SU-DHL-6 (cell line): ENCODE measurements around the gene CHCHD5.

ENCODE experiments used
- H2AFZ ChIP-seq: fragments of 200-600 bp; sonication (generic); 2 replicates; pipeline ENCODE4 v1.6.1; 2014; ENCODE audit warnings: low read depth, mild to moderate bottlenecking, moderate library complexity, mixed read lengths, antibody characterized with exemption, low read length; ENCODE audit not compliant: severe bottlenecking
- H3F3A ChIP-seq: fragments of 200-600 bp; shearing (Covaris generic); 2 replicates; pipeline ENCODE4 v1.6.0; 2016; ENCODE audit warnings: antibody characterized with exemption, mild to moderate bottlenecking; ENCODE audit not compliant: insufficient read depth
- H3K27ac ChIP-seq: fragments of 200-600 bp; sonication (generic); 2 replicates; pipeline ENCODE4 v1.5.1; 2016; ENCODE audit warnings: low read depth, mild to moderate bottlenecking, low read length, moderate library complexity, mixed read lengths
- H3K27me3 ChIP-seq: fragments of 200-600 bp; sonication (generic), shearing (Covaris generic); 2 replicates; pipeline ENCODE4 v1.6.0; 2014; ENCODE audit warnings: mild to moderate bottlenecking, low read length
- H3K36me3 ChIP-seq: fragments of 200-600 bp; sonication (generic); 2 replicates; pipeline ENCODE4 v1.6.1; 2014; ENCODE audit warnings: mild to moderate bottlenecking, low read length, mixed read lengths
- H3K4me2 ChIP-seq: fragments of 300-600, 200-600 bp; shearing (Covaris generic), sonication (generic); 2 replicates; pipeline ENCODE4 v1.6.0; 2014; ENCODE audit warnings: low read length, low read depth, mild to moderate bottlenecking; ENCODE audit not compliant: poor library complexity, severe bottlenecking
- H3K4me3 ChIP-seq: fragments of 200-600 bp; sonication (generic); 2 replicates; pipeline ENCODE4 v1.5.1; 2014; ENCODE audit warnings: antibody characterized with exemption, low read length, mild to moderate bottlenecking, mixed read lengths; ENCODE audit not compliant: insufficient read depth, poor library complexity, severe bottlenecking
- H3K79me2 ChIP-seq: fragments of 200-600 bp; sonication (generic); 2 replicates; pipeline ENCODE4 v1.6.1; 2014; ENCODE audit warnings: mild to moderate bottlenecking, low read length, moderate library complexity; ENCODE audit not compliant: insufficient read depth
- H3K9ac ChIP-seq: fragments of 200-600 bp; sonication (generic); 2 replicates; pipeline ENCODE4 v1.7.0; 2014; ENCODE audit warnings: mild to moderate bottlenecking, low read length
- H3K9me2 ChIP-seq: fragments of 200-600 bp; sonication (generic); replicated peaks from 2 replicates; pipeline ENCODE4 v1.6.1; 2014; ENCODE audit warnings: low read length; ENCODE audit not compliant: insufficient read depth
- H3K9me3 ChIP-seq: fragments of 200-600 bp; sonication (generic); 2 replicates; pipeline ENCODE4 v1.6.1; 2014; ENCODE audit warnings: low read length, mixed read lengths; ENCODE audit not compliant: insufficient read depth
- H4K20me1 ChIP-seq: fragments of 200-600 bp; sonication (generic); 2 replicates; pipeline ENCODE4 v1.6.1; 2014; ENCODE audit warnings: low read depth, mild to moderate bottlenecking, antibody characterized with exemption, low read length, moderate library complexity, mixed read lengths
- CTCF ChIP-seq: fragments of 200-600 bp; sonication (generic); IDR thresholded peaks from one replicate; pipeline ENCODE4 v1.5.1; 2017; ENCODE audit warnings: antibody characterized with exemption, mild to moderate bottlenecking, low read length, moderate library complexity; ENCODE audit not compliant: insufficient read depth, poor library complexity, severe bottlenecking
- EZH2phosphoT487 ChIP-seq: fragments of 200-600 bp; sonication (generic), shearing (Covaris generic); conservative IDR thresholded peaks from 2 replicates; pipeline ENCODE4 v1.6.1; 2018; ENCODE audit warnings: mild to moderate bottlenecking, antibody characterized with exemption, low read length, moderate library complexity, mixed read lengths

The CHCHD5 gene

GRCh38 chr2:112597537-112598322 is 13.3 kb downstream of the CHCHD5 start:
- no peaks in the 10 kb centered on the region for H3K9me3 ChIP-seq
- H4K20me1 ChIP-seq: no peaks in the 10 kb centered on the region
- TF ChIP-seq EZH2phosphoT487: no peak
- no peak for TF ChIP-seq CTCF
- no peak overlapping the region for H3K4me3 ChIP-seq
- no peak overlapping the region for H3K9ac ChIP-seq
- H3K9me2 ChIP-seq: no peaks in the 10 kb centered on the region
- H3K4me2 ChIP-seq: no peak overlapping the region
- H3K27me3 ChIP-seq: no peaks in the 10 kb centered on the region
- no peaks in the 10 kb centered on the region for H3F3A ChIP-seq
- no peaks in the 10 kb centered on the region for H3K36me3 ChIP-seq
- H3K27ac ChIP-seq: no peak overlapping the region
- no peaks in the 10 kb centered on the region for H3K79me2 ChIP-seq
- H2AFZ ChIP-seq: no peak overlapping the region

GRCh38 chr2:112600634-112601033 is 16.2 kb downstream of the CHCHD5 start:
- no peak for TF ChIP-seq CTCF
- TF ChIP-seq EZH2phosphoT487: no peak
- Histone ChIP-seq H3K4me3 (no peak overlapping the region), H3F3A (no peaks in the 10 kb centered on the region), H3K9me3 (no peaks in the 10 kb centered on the region), H3K27ac (no peak overlapping the region), H4K20me1 (no peaks in the 10 kb centered on the region), H2AFZ (peak overlapping the region; percentile 29), H3K9ac (no peak overlapping the region), H3K36me3 (no peaks in the 10 kb centered on the region), H3K9me2 (no peaks in the 10 kb centered on the region), H3K4me2 (no peak overlapping the region), H3K27me3 (no peaks in the 10 kb centered on the region), H3K79me2 (no peaks in the 10 kb centered on the region)

DNA sequence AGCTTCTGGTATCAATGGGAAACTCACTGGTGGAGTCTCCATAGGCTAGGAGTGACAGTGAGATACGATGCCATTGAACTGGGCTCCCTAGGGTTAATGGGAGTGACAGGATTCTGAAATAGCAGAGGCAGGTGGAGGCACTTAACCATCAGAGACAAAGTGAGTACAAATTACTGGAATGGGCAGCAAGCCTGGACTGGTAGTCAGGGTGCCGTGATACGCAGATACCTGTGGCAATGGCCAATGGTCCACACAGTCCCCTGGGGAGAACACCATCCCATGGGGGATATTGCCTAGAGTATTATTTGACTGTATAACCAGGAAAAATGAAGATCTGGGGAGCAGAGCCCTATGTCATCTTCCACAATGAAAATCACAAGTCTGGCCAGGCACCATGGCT is 17.3 kb downstream of the CHCHD5 start:
- Histone ChIP-seq H3F3A (no peaks in the 10 kb centered on the region), H2AFZ (no peak overlapping the region), H3K79me2 (no peaks in the 10 kb centered on the region), H4K20me1 (no peaks in the 10 kb centered on the region), H3K9ac (no peak overlapping the region), H3K27ac (no peak overlapping the region), H3K36me3 (no peaks in the 10 kb centered on the region), H3K4me3 (no peak overlapping the region), H3K4me2 (no peak overlapping the region), H3K9me3 (no peaks in the 10 kb centered on the region), H3K9me2 (no peaks in the 10 kb centered on the region), H3K27me3 (no peaks in the 10 kb centered on the region)
- TF ChIP-seq EZH2phosphoT487: no peak
- no peak for TF ChIP-seq CTCF
